ENCODE measurements around the gene SH3GL2. TPM values are rescaled to one million over a fixed set of nuclear protein-coding genes. Genes with fewer than 3 reads are reported as not detected.

Gene SH3GL2
- total and polyA plus RNA-seq, 9 of the 15 experiments (the other 6 are each of a cell fraction or from before 2014, with no cell fraction given), result not detected

DNA sequence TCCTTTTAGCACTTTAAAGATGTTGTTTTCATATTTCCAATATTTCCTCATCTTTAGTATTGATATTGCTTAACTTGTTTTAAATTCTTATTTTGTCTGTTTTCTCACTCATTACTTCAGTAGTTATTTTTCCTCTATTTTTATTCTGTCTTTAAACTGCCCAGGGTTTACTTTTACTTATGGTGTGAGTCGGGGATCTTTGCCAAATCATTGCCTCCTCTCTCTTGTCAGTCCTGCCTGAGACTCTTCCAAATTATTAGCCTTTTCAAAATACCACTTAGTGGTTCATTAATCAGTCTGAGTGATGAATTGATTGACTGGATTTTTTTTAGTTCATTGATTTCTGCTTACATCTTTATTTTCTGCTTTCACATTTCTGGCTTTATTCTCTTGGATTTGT, 72.9 kb downstream of the SH3GL2 start:
- Histone ChIP-seq H2AFZ (ENCODE audit: low read depth, low read length) (no peak overlapping the region), H3K4me1 (replicated peaks in 1 of 2; ENCODE audit: control insufficient read depth in 2 of 2, insufficient read depth in 2 of 2, low read length in 2 of 2) (no peaks in the 10 kb centered on the region), H3K36me3 (ENCODE audit: control insufficient read depth, insufficient read depth, low read length) (no peaks in the 10 kb centered on the region), H3K27ac (ENCODE audit: extremely low read depth, low read depth, low read length) (no peak overlapping the region), H3K4me2 (ENCODE audit: insufficient read depth, low read length) (no peak overlapping the region), H3K9me1 (ENCODE audit: control insufficient read depth, insufficient read depth, low read length) (no peaks in the 10 kb centered on the region), H3K79me2 (ENCODE audit: control insufficient read depth, insufficient read depth, low read length) (no peaks in the 10 kb centered on the region), H3K9ac (ENCODE audit: insufficient read depth in 1 of 2, low read depth in 2 of 2, low read length in 2 of 2) (no peak overlapping the region), H3K9me3 (replicated peaks; ENCODE audit: control insufficient read depth, insufficient read depth, low read depth, low read length) (no peaks in the 10 kb centered on the region), H3K4me3 (no peak overlapping the region), H4K20me1 (replicated peaks; ENCODE audit: control insufficient read depth, insufficient read depth, low read length) (no peaks in the 10 kb centered on the region), H3K27me3 (ENCODE audit: control insufficient read depth in 2 of 2, insufficient read depth in 2 of 2, low read length in 2 of 2) (no peaks in the 10 kb centered on the region)
- FAIRE-seq (no peak), DNase-seq (ENCODE audit: extremely low read depth in 1 of 4, low spot score in 3 of 4) (no peak), ATAC-seq (no peak)
- no TSS peak for BruUV-seq (replicated peaks)
- in situ Hi-C loops (cut with MboI), result no loop called here
- intact Hi-C loops (cut with micrococcal nuclease), result no loop called here
- WGBS (ENCODE audit: insufficient coverage, low coverage, missing lambda C conversion rate), result 0% methylated on average over 1 of the region's 1 CpG
- ChIA-PET POLR2A (no interaction called here), CTCF (ENCODE audit: low intra/inter-chr PET ratio) (no interaction called here)
- TF ChIP-seq SOX6 (IDR thresholded peaks at IDR 0.05), result no peak

DNA sequence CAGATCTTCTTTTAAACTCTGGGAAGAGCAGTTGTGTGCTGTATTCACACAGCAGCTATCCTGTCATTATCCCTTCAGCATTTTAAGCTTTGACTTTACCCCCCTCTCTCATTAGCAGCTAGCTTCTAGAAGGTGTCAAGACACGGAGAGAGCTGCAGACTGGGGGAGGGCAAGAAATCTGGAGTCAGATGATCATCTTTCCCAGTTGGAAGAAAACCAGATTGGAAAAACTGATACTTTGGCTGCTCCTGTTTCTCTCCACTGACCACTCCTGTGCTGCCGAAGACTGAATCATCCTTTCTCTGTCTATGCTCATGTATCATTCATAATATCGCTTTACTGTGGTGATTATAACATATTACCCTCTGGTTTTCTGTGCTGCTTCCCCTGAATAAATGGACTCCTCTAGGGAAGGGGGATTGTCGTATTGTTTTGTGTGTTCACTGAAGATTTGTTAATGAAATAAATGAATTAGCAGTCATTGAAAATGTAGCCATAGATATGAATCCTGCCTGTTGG, 75.1 kb downstream of the SH3GL2 start:
- Histone ChIP-seq H3K9me3 (replicated peaks; ENCODE audit: control insufficient read depth, insufficient read depth, low read depth, low read length) (no peaks in the 10 kb centered on the region), H3K27ac (ENCODE audit: extremely low read depth, low read depth, low read length) (no peak overlapping the region), H3K4me3 (no peak overlapping the region), H3K27me3 (ENCODE audit: control insufficient read depth in 2 of 2, insufficient read depth in 2 of 2, low read length in 2 of 2) (no peaks in the 10 kb centered on the region), H3K4me2 (ENCODE audit: insufficient read depth, low read length) (no peak overlapping the region), H3K4me1 (replicated peaks in 1 of 2; ENCODE audit: control insufficient read depth in 2 of 2, insufficient read depth in 2 of 2, low read length in 2 of 2) (no peaks in the 10 kb centered on the region), H3K79me2 (ENCODE audit: control insufficient read depth, insufficient read depth, low read length) (no peaks in the 10 kb centered on the region), H2AFZ (ENCODE audit: low read depth, low read length) (no peak overlapping the region), H3K36me3 (ENCODE audit: control insufficient read depth, insufficient read depth, low read length) (no peaks in the 10 kb centered on the region), H4K20me1 (replicated peaks; ENCODE audit: control insufficient read depth, insufficient read depth, low read length) (no peaks in the 10 kb centered on the region), H3K9ac (ENCODE audit: insufficient read depth in 1 of 2, low read depth in 2 of 2, low read length in 2 of 2) (no peak overlapping the region), H3K9me1 (ENCODE audit: control insufficient read depth, insufficient read depth, low read length) (no peaks in the 10 kb centered on the region)
- ChIA-PET POLR2A (no interaction called here), CTCF (ENCODE audit: low intra/inter-chr PET ratio) (no interaction called here)
- 0% methylated on average over 3 of the region's 4 CpGs for WGBS (ENCODE audit: insufficient coverage, low coverage, missing lambda C conversion rate)
- DNase-seq (ENCODE audit: extremely low read depth in 1 of 4, low spot score in 3 of 4) (no peak), FAIRE-seq (no peak), ATAC-seq (no peak)
- intact Hi-C loops (cut with micrococcal nuclease), result no loop called here
- in situ Hi-C loops (cut with MboI), result no loop called here
- no TSS peak for BruUV-seq (replicated peaks)
- no peak for TF ChIP-seq GMEB1 (CRISPR knock-in tag; IDR thresholded peaks at IDR 0.05)
- TF ChIP-seq RFX5 (IDR thresholded peaks at IDR 0.05; ENCODE audit: low read depth, low read length), result no peak
- TF ChIP-seq XRCC4 (IDR thresholded peaks at IDR 0.05; ENCODE audit: extremely low read depth, insufficient read depth, insufficient read length), result no peak
- TF ChIP-seq SAFB2 (IDR thresholded peaks at IDR 0.05; ENCODE audit: borderline replicate concordance, low read depth, low read length, severe bottlenecking), result no peak
- TF ChIP-seq PTRF (tag; IDR thresholded peaks at IDR 0.05), result no peak
- TF ChIP-seq HDAC2 (IDR thresholded peaks at IDR 0.05), result no peak
- TF ChIP-seq BMI1 (IDR thresholded peaks at IDR 0.05; ENCODE audit: low read length), result no peak
- TF ChIP-seq, protein P1, sequence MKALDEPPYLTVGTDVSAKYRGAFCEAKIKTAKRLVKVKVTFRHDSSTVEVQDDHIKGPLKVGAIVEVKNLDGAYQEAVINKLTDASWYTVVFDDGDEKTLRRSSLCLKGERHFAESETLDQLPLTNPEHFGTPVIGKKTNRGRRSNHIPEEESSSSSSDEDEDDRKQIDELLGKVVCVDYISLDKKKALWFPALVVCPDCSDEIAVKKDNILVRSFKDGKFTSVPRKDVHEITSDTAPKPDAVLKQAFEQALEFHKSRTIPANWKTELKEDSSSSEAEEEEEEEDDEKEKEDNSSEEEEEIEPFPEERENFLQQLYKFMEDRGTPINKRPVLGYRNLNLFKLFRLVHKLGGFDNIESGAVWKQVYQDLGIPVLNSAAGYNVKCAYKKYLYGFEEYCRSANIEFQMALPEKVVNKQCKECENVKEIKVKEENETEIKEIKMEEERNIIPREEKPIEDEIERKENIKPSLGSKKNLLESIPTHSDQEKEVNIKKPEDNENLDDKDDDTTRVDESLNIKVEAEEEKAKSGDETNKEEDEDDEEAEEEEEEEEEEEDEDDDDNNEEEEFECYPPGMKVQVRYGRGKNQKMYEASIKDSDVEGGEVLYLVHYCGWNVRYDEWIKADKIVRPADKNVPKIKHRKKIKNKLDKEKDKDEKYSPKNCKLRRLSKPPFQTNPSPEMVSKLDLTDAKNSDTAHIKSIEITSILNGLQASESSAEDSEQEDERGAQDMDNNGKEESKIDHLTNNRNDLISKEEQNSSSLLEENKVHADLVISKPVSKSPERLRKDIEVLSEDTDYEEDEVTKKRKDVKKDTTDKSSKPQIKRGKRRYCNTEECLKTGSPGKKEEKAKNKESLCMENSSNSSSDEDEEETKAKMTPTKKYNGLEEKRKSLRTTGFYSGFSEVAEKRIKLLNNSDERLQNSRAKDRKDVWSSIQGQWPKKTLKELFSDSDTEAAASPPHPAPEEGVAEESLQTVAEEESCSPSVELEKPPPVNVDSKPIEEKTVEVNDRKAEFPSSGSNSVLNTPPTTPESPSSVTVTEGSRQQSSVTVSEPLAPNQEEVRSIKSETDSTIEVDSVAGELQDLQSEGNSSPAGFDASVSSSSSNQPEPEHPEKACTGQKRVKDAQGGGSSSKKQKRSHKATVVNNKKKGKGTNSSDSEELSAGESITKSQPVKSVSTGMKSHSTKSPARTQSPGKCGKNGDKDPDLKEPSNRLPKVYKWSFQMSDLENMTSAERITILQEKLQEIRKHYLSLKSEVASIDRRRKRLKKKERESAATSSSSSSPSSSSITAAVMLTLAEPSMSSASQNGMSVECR (CRISPR knock-in tag; IDR thresholded peaks at IDR 0.05), result no peak
- no peak for TF ChIP-seq SLC30A9 (CRISPR knock-in tag; IDR thresholded peaks at IDR 0.05)
- TF ChIP-seq HDAC8 (tag; IDR thresholded peaks at IDR 0.05), result no peak
- no peak for TF ChIP-seq JUNB (CRISPR knock-in tag; conservative IDR thresholded peaks at IDR 0.05)
